ENCODE data around the gene LEMD2. TPM values are rescaled to one million over a fixed set of nuclear protein-coding genes. Genes with fewer than 3 reads are reported as not detected.

The LEMD2 gene
- total RNA-seq, 1 experiment from 2014 or later = 62.9 TPM

DNA sequence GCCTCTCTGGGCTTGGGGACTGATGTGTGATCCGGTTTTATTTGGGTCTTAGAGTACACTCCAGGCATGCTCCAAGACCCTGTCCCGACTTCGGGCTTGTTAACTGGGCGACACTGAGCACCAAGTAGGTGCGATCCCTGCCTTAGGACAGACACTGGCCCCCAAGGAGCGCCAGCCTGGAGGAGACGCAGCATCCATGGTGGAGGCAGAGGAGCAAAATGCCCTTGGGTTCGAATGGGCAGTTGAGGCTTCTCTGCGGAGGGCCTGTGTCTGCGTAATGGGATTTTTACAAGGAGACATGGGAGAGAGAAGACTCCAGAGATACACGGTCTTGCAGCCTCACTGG lies 593 bp upstream of the LEMD2 start (continued):
- TF ChIP-seq, protein P1, sequence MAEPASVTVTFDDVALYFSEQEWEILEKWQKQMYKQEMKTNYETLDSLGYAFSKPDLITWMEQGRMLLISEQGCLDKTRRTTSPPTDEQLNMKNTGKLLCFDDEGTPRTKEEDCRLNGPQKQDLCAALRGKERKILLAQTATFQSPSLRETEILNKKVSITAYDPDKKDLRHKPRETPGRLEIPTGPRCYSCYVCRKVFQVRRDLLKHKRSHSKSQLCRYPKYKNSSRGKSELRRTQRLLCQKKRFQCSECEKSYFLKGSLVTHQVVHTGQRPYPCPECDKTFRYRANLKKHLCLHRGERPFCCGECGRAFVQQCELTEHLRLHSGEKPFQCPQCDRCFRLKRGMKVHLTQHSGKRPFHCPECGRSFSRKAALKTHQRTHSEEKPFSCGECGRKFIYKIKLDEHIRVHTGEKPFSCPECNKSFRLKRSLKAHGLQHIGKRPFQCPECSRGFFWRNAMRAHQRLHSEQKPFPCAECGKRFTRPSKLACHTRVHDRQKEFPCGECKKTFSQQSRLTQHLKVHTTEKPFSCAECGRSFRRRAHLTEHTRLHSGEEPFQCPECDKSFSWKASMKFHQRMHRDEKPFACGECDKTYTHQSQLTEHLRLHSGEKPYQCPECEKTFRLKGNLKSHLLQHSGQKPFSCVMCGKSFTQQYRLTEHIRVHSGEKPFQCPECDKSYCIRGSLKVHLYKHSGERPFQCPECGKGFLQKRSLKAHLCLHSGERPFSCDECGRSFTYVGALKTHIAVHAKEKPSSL (CRISPR knock-in tag; conservative IDR thresholded peaks at IDR 0.05) = no peak
- TF ChIP-seq, protein P2, sequence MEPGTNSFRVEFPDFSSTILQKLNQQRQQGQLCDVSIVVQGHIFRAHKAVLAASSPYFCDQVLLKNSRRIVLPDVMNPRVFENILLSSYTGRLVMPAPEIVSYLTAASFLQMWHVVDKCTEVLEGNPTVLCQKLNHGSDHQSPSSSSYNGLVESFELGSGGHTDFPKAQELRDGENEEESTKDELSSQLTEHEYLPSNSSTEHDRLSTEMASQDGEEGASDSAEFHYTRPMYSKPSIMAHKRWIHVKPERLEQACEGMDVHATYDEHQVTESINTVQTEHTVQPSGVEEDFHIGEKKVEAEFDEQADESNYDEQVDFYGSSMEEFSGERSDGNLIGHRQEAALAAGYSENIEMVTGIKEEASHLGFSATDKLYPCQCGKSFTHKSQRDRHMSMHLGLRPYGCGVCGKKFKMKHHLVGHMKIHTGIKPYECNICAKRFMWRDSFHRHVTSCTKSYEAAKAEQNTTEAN (CRISPR knock-in tag; IDR thresholded peaks at IDR 0.05) = no peak
- no peak for TF ChIP-seq GTF2I (CRISPR knock-in tag; conservative IDR thresholded peaks at IDR 0.05)
- no peak for TF ChIP-seq TEAD1 (CRISPR knock-in tag; IDR thresholded peaks at IDR 0.05)
- no peak for TF ChIP-seq CREB1 (CRISPR knock-in tag; IDR thresholded peaks at IDR 0.05)

DNA sequence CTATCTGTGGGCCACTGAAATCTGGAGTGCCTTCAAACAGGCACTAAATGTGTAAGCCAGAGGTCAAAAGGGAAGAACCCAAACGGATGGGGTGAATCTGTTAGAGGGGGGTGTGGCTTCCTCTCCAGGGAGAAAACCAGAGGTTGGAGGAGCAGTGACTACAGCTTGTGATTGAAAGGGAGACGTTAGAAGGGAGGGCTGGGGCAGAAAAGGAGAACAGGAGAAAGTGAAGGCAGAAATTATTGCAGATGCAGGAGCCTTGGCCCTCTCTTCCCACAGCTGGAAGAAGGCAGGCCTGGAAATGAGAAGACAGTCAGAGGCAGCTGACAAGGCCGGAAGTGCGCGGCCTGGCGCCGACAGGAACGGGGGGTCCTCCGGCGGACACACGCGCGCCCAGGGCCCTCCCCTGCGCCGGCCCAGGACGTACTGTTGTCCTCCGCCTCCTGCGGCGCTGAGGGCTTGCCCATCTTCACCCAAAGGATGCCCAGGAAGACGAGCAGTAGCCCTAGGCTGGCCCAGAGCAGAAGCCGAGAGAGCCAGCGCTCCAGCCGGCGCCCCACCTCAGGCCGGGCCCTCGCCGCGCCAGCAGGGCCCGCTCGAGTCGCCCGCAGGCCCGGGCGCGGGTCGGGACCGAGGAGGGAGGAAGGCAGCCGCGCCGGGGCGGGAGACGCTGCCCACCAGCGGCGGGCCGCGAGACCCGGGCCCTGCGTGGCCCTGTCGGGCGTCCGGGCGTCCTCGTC lies 806 bp downstream of the LEMD2 start:
- peak; percentile 12 for ATAC-seq
- Mint-ChIP-seq H3K36me3 (peaks cover 16% of the 10 kb centered on the region), H3K9me3 (no peaks in the 10 kb centered on the region), H3K27ac (peak overlapping the region; percentile 82), H3K4me3 (peak overlapping the region; percentile 86), H3K4me1 (peaks cover 75% of the 10 kb centered on the region), H3K27me3 (ENCODE audit: low read depth) (no peaks in the 10 kb centered on the region)
- TF ChIP-seq TEAD1 (CRISPR knock-in tag; IDR thresholded peaks at IDR 0.05) = peak; percentile 44; the same call in 1 of the 2 replicates
- TF ChIP-seq, protein P3, sequence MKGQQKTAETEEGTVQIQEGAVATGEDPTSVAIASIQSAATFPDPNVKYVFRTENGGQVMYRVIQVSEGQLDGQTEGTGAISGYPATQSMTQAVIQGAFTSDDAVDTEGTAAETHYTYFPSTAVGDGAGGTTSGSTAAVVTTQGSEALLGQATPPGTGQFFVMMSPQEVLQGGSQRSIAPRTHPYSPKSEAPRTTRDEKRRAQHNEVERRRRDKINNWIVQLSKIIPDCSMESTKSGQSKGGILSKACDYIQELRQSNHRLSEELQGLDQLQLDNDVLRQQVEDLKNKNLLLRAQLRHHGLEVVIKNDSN (CRISPR knock-in tag; IDR thresholded peaks at IDR 0.05) = peak; percentile 39; the same call in 1 of the 2 replicates
- TF ChIP-seq, protein P4, sequence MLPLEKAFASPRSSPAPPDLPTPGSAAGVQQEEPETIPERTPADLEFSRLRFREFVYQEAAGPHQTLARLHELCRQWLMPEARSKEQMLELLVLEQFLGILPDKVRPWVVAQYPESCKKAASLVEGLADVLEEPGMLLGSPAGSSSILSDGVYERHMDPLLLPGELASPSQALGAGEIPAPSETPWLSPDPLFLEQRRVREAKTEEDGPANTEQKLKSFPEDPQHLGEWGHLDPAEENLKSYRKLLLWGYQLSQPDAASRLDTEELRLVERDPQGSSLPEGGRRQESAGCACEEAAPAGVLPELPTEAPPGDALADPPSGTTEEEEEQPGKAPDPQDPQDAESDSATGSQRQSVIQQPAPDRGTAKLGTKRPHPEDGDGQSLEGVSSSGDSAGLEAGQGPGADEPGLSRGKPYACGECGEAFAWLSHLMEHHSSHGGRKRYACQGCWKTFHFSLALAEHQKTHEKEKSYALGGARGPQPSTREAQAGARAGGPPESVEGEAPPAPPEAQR (CRISPR knock-in tag; IDR thresholded peaks at IDR 0.05) = no peak
- 0 out of 2 replicates have a peak, but pooled peaks have one; percentile 13 for TF ChIP-seq SP1 (CRISPR knock-in tag; conservative IDR thresholded peaks at IDR 0.05)
- TF ChIP-seq, protein P5, sequence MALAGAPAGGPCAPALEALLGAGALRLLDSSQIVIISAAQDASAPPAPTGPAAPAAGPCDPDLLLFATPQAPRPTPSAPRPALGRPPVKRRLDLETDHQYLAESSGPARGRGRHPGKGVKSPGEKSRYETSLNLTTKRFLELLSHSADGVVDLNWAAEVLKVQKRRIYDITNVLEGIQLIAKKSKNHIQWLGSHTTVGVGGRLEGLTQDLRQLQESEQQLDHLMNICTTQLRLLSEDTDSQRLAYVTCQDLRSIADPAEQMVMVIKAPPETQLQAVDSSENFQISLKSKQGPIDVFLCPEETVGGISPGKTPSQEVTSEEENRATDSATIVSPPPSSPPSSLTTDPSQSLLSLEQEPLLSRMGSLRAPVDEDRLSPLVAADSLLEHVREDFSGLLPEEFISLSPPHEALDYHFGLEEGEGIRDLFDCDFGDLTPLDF (CRISPR knock-in tag; IDR thresholded peaks at IDR 0.05) = 0 out of 2 replicates have a peak, but pooled peaks have one; percentile 26
- TF ChIP-seq FOXK1 (CRISPR knock-in tag; IDR thresholded peaks at IDR 0.05) = peak; percentile 76
- TF ChIP-seq, protein P6, sequence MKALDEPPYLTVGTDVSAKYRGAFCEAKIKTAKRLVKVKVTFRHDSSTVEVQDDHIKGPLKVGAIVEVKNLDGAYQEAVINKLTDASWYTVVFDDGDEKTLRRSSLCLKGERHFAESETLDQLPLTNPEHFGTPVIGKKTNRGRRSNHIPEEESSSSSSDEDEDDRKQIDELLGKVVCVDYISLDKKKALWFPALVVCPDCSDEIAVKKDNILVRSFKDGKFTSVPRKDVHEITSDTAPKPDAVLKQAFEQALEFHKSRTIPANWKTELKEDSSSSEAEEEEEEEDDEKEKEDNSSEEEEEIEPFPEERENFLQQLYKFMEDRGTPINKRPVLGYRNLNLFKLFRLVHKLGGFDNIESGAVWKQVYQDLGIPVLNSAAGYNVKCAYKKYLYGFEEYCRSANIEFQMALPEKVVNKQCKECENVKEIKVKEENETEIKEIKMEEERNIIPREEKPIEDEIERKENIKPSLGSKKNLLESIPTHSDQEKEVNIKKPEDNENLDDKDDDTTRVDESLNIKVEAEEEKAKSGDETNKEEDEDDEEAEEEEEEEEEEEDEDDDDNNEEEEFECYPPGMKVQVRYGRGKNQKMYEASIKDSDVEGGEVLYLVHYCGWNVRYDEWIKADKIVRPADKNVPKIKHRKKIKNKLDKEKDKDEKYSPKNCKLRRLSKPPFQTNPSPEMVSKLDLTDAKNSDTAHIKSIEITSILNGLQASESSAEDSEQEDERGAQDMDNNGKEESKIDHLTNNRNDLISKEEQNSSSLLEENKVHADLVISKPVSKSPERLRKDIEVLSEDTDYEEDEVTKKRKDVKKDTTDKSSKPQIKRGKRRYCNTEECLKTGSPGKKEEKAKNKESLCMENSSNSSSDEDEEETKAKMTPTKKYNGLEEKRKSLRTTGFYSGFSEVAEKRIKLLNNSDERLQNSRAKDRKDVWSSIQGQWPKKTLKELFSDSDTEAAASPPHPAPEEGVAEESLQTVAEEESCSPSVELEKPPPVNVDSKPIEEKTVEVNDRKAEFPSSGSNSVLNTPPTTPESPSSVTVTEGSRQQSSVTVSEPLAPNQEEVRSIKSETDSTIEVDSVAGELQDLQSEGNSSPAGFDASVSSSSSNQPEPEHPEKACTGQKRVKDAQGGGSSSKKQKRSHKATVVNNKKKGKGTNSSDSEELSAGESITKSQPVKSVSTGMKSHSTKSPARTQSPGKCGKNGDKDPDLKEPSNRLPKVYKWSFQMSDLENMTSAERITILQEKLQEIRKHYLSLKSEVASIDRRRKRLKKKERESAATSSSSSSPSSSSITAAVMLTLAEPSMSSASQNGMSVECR (CRISPR knock-in tag; IDR thresholded peaks at IDR 0.05; ENCODE audit: borderline replicate concordance) = 0 out of 2 replicates have a peak, but pooled peaks have one; percentile 26
- no peak for TF ChIP-seq ESRRA (CRISPR knock-in tag; IDR thresholded peaks at IDR 0.05; ENCODE audit: borderline replicate concordance)
- ChIA-PET CTCF (interaction anchor here (0.7 to 4.2 kb wide), 5 partner anchors 9 to 239 kb away, joined by 3 to 29 read pairs (median 4); no protein-coding TSS in a partner anchor), POLR2A (interaction anchor here (1.3 to 1.4 kb wide), 2 partner anchors 9 to 76 kb away, joined by 4 read pairs; partner anchors contain the start of gene UQCC2)
- DNase-seq (ENCODE audit: low spot score) = no peak

All from WTC11 (cell line).